Activated CD8-positive, alpha-beta memory T cell treated with anti-CD3 and anti-CD28 coated beads, Interleukin-2, amount 50 U/mL, for 48 hours (primary cell): Measurements from ENCODE around the gene MIB2.
"Not testable (repeated sequence)": the region's sequence is repeated elsewhere in the genome, so short reads cannot be mapped to it uniquely, and the experiment has no call there.

Source experiments
- DNase-seq: peaks from one replicate; pipeline ENCODE4 v3.0.0-alpha.2; 2020

The MIB2 gene

GRCh38 chr1:1615256-1616044 lies at the start of gene MIB2:
Gene MIB2 (plus strand): TSS chr1:1615500. CDS start chr1:1623453, 7,953 bp downstream.
- peak; percentile 99 for DNase-seq

GRCh38 chr1:1567152-1567875 lies 48.0 kb upstream of the MIB2 start:
- no peak for DNase-seq

- no peak for DNase-seq
These were observed 47.4 kb upstream of the MIB2 start for GRCh38 chr1:1567891-1568291.

- no peak for DNase-seq
These were observed 46.0 kb upstream of the MIB2 start for GRCh38 chr1:1569341-1569740.

GRCh38 chr1:1573843-1574720 lies 41.2 kb upstream of the MIB2 start:
- DNase-seq = peak; percentile 86

GRCh38 chr1:1574721-1575537 lies 40.4 kb upstream of the MIB2 start, which contains the start of gene SSU72:
Gene SSU72 (minus strand): TSS chr1:1574863. CDS start chr1:1574557, 306 bp downstream.
- peak; percentile 98 for DNase-seq

- no peak for DNase-seq
These were observed 37.8 kb upstream of the MIB2 start for GRCh38 chr1:1577367-1578011.

GRCh38 chr1:1578371-1578940 lies 36.8 kb upstream of the MIB2 start:
- DNase-seq = no peak

- no peak for DNase-seq
These were observed 32.5 kb upstream of the MIB2 start for GRCh38 chr1:1582585-1583346.

- DNase-seq = no peak
These were observed 31.8 kb upstream of the MIB2 start for GRCh38 chr1:1583347-1584010.

- DNase-seq = no peak
These were observed 23.8 kb upstream of the MIB2 start for GRCh38 chr1:1591452-1591851.

GRCh38 chr1:1593834-1594601 lies 21.3 kb upstream of the MIB2 start:
- no peak for DNase-seq

GRCh38 chr1:1594602-1595260 lies 20.6 kb upstream of the MIB2 start:
- no peak for DNase-seq

GRCh38 chr1:1595341-1595740 lies 20.0 kb upstream of the MIB2 start:
- DNase-seq = not testable (repeated sequence)

GRCh38 chr1:1596493-1597274 lies 18.6 kb upstream of the MIB2 start:
- DNase-seq = peak; percentile 51

- DNase-seq = peak; percentile 57
These were observed 17.9 kb upstream of the MIB2 start for GRCh38 chr1:1597275-1597930.

GRCh38 chr1:1598051-1598719 lies 17.1 kb upstream of the MIB2 start:
- DNase-seq = no peak
